Endothelial cell of umbilical vein (primary cell): ENCODE measurements around the gene RNU1-3. TPM values are rescaled to one million over a fixed set of nuclear protein-coding genes. Genes with fewer than 3 reads are reported as not detected.
"Not testable (repeated sequence)": the region's sequence is repeated elsewhere in the genome, so short reads cannot be mapped to it uniquely, and the experiment has no call there.

Experiments used
- BruUV-seq: library from RNA; stranded (reverse); fragments of 400-500 nt; replicated peaks from 2 replicates; lab custom pipeline; 2021; lab: Mats Ljungman, UMichigan
- CTCF ChIA-PET: fragments of 300-600, 350-600 bp; sonication (Branson Sonifier 250); formaldehyde crosslinking; loops from one replicate; lab custom pipeline; 2021; ENCODE audit warnings: antibody characterized with exemption, inconsistent platforms; lab: Charles Lee
- POLR2A ChIA-PET: fragments of 300-600, 350-600 bp; sonication (Branson Sonifier 250); formaldehyde crosslinking; loops from one replicate; lab custom pipeline; 2021; ENCODE audit warnings: antibody characterized with exemption, inconsistent platforms; lab: Charles Lee
- DNase-seq: peaks from one replicate; pipeline ENCODE4 v3.0.0-alpha.2; 2011; ENCODE audit warnings: low read depth, low spot score
- FAIRE-seq: peaks from 2 replicates; lab custom pipeline; 2011; peaks lifted over from hg19 to GRCh38; lab: Jason Lieb, UNC
- H2AFZ ChIP-seq: 2 replicates; pipeline ENCODE4 v1.6.0; 2012; ENCODE audit warnings: low read depth, low read length, control low read depth, inconsistent platforms
- H3K27ac ChIP-seq: 2 replicates; pipeline ENCODE4 v1.5.1; 2011; ENCODE audit warnings: low read depth, mild to moderate bottlenecking, control low read depth, low read length, moderate library complexity; ENCODE audit not compliant: insufficient read depth
- H3K27me3 ChIP-seq, 2 experiments: 2 replicates each; pipeline versions ENCODE4 v1.6.0 to v1.6.1; 2011; ENCODE audit warnings: low read length in 2 of 2, mixed read lengths in 1 of 2; ENCODE audit not compliant: control insufficient read depth in 2 of 2, insufficient read depth in 2 of 2
- H3K36me3 ChIP-seq, 2 experiments: 2 replicates in 1 of 2; 3 replicates in 1 of 2; pipeline ENCODE4 v1.5.1; 2011; ENCODE audit warnings: low read length in 2 of 2, mild to moderate bottlenecking in 1 of 2, moderate library complexity in 1 of 2; ENCODE audit not compliant: control insufficient read depth in 2 of 2, insufficient read depth in 2 of 2; ENCODE audit errors: extremely low read depth in 1 of 2
- H3K4me1 ChIP-seq: 3 replicates; pipeline ENCODE4 v1.5.1; 2011; ENCODE audit warnings: mild to moderate bottlenecking, low read length; ENCODE audit not compliant: control insufficient read depth, insufficient read depth; ENCODE audit errors: extremely low read depth
- H3K4me2 ChIP-seq: 2 replicates; pipeline ENCODE4 v1.6.1; 2011; ENCODE audit warnings: low read length, control low read depth, mixed read lengths; ENCODE audit not compliant: insufficient read depth
- H3K4me3 ChIP-seq, 3 experiments: fragments of 200-600 bp in 1 of 3; sonication (generic), shearing (Covaris generic) in 1 of 3; replicated peaks in 1 of 3; 2 replicates each; pipeline ENCODE4 v1.5.1; 2011 to 2016; ENCODE audit warnings: control low read depth in 3 of 3, low read length in 3 of 3, mild to moderate bottlenecking in 2 of 3, inconsistent platforms in 1 of 3, low read depth in 1 of 3, moderate library complexity in 1 of 3; ENCODE audit not compliant: insufficient read depth in 1 of 3
- H3K79me2 ChIP-seq: 2 replicates; pipeline ENCODE4 v1.6.0; 2012; ENCODE audit warnings: low read length, inconsistent platforms; ENCODE audit not compliant: control insufficient read depth, insufficient read depth
- H3K9ac ChIP-seq: replicated peaks from 2 replicates; pipeline ENCODE3; 2011; ENCODE audit warnings: low read length, control low read depth; ENCODE audit not compliant: insufficient read depth; ENCODE audit errors: extremely low read depth
- H3K9me1 ChIP-seq: replicated peaks from 3 replicates; pipeline ENCODE4 v1.6.0; 2011; ENCODE audit warnings: mild to moderate bottlenecking, low read length; ENCODE audit not compliant: control insufficient read depth, insufficient read depth; ENCODE audit errors: extremely low read depth
- H3K9me3 ChIP-seq: replicated peaks from 2 replicates; pipeline ENCODE4 v1.5.1; 2012; ENCODE audit warnings: low read length, inconsistent platforms; ENCODE audit not compliant: control insufficient read depth, insufficient read depth
- H4K20me1 ChIP-seq: replicated peaks from 2 replicates; pipeline ENCODE3; 2011; ENCODE audit warnings: mild to moderate bottlenecking, low read length; ENCODE audit not compliant: control insufficient read depth, insufficient read depth; ENCODE audit errors: extremely low read depth
- dilution Hi-C: fragments of 300-500 bp; cut with MboI; formaldehyde crosslinking; loops from one replicate; pipeline ENCODE4 v1.15.0; 2019; ENCODE audit warnings: low sequenced_read_pairs; ENCODE audit not compliant: extremely low pct_ligation_motif_present
- intact Hi-C: fragments of 100-400 bp; cut with micrococcal nuclease; formaldehyde crosslinking; loops from one replicate; pipeline ENCODE4 v1.10.0; 2022
- polyA plus RNA-seq, 4 experiments: library from polyadenylated mRNA; depleted of rRNA in 3 of 4; stranded (reverse) in 3 of 4; unstranded in 1 of 4; fragments of >200 nt; gene quantifications; 2 replicates each; pipeline versions ENCODE4 v1.2.1 to v1.2.3, GENCODE V29; 2011 to 2012; ENCODE audit warnings: missing spikeins in 1 of 4
- total RNA-seq: library from RNA; stranded (reverse); gene quantifications from 2 replicates; pipeline ENCODE4 v1.2.3, GENCODE V29; 2021

RNU1-3 gene
- total and polyA plus RNA-seq, 2 donors (not counting 3 experiments of a cell fraction or from before 2014, with no cell fraction given): 206 to 1,319 TPM

- FAIRE-seq: peak; percentile 59
- H3K9ac ChIP-seq, H3K4me2 ChIP-seq, H4K20me1 ChIP-seq, H3K9me1 ChIP-seq, H2AFZ ChIP-seq, H3K9me3 ChIP-seq, POLR2A ChIA-PET, BruUV-seq, H3K79me2 ChIP-seq, DNase-seq, H3K27me3 ChIP-seq, dilution Hi-C loops, H3K4me1 ChIP-seq, H3K27ac ChIP-seq, H3K4me3 ChIP-seq: not testable (repeated sequence)
- intact Hi-C loops: loop anchor here (2.0 kb wide), 1 partner anchor 21 kb away; the partner anchor contains the start of gene NBPF1
- H3K36me3 ChIP-seq: peaks cover 6 to 38% of the 10 kb centered on the region in 2 experiments
- CTCF ChIA-PET: interaction anchor here (0.7 to 2.1 kb wide), 2 partner anchors 13 to 20 kb away, joined by 3 to 13 read pairs; partner anchors contain the start of gene NBPF1
These were observed 33.0 kb downstream of the RNU1-3 start for GRCh38 chr1:16633540-16634282.

- BruUV-seq, H2AFZ ChIP-seq, H3K9me3 ChIP-seq, H3K4me1 ChIP-seq, H3K4me2 ChIP-seq, intact Hi-C loops, H3K9me1 ChIP-seq, H3K9ac ChIP-seq, H4K20me1 ChIP-seq, DNase-seq, H3K79me2 ChIP-seq, dilution Hi-C loops, H3K27ac ChIP-seq, H3K4me3 ChIP-seq, H3K27me3 ChIP-seq, POLR2A ChIA-PET: not testable (repeated sequence)
- H3K36me3 ChIP-seq: peaks cover 12 to 44% of the 10 kb centered on the region in 2 experiments
- peak; percentile 61 for FAIRE-seq
- CTCF ChIA-PET: interaction anchor here (2.1 kb wide), 1 partner anchor 11 kb away, joined by 13 read pairs; no protein-coding TSS in a partner anchor
These were observed 34.5 kb downstream of the RNU1-3 start for GRCh38 chr1:16632044-16632850.
